Left ventricle myocardium inferior (tissue), 1 donor: ENCODE results near the gene CDK12. TPM values are rescaled to one million over a fixed set of nuclear protein-coding genes. Genes with fewer than 3 reads are reported as not detected.
"Not testable (repeated sequence)": the region's sequence is repeated elsewhere in the genome, so short reads cannot be mapped to it uniquely, and the experiment has no call there.

Experiments
- DNase-seq: peaks from one replicate; pipeline ENCODE4 v3.0.0-alpha.2; 2020
- H3K27ac ChIP-seq: fragments of 200-600 bp; replicated peaks from 2 replicates; pipeline ENCODE4 v1.8.0; 2021
- H3K27me3 ChIP-seq: fragments of 200-600 bp; 2 replicates; pipeline ENCODE4 v1.8.0; 2021; ENCODE audit warnings: low read depth
- H3K36me3 ChIP-seq: fragments of 200-600 bp; 2 replicates; pipeline ENCODE4 v1.8.0; 2021
- H3K4me1 ChIP-seq: fragments of 200-600 bp; 2 replicates; pipeline ENCODE4 v1.8.0; 2021
- H3K4me3 ChIP-seq: fragments of 200-600 bp; 2 replicates; pipeline ENCODE4 v1.8.0; 2021; ENCODE audit warnings: mild to moderate bottlenecking, moderate library complexity
- H3K9me3 ChIP-seq: fragments of 200-600 bp; replicated peaks from 2 replicates; pipeline ENCODE4 v1.8.0; 2021
- intact Hi-C: fragments of 100-400 bp; cut with micrococcal nuclease; formaldehyde crosslinking; loops from one replicate; pipeline ENCODE4 v1.11.0; 2022
- total RNA-seq: library from RNA; stranded (reverse); fragmentation: NEBNext Ultra II Directional; extraction: Animal tissue kit (Norgen Biotek cat#: 25700); gene quantifications from one replicate; pipeline ENCODE4 v1.2.1, GENCODE V29; 2021
- TF ChIP-seq, protein P1 (sequence below): fragments of 200-600 bp; IDR thresholded peaks from 2 replicates; pipeline ENCODE4 v1.8.0; 2021; ENCODE audit warnings: antibody characterized with exemption, mild to moderate bottlenecking, borderline replicate concordance
- donor health status: DM: no; HTN: yes; CAD: no; lungs with severe emphysema.

Gene CDK12
- total RNA-seq, 1 donor from 2014 or later = 19.7 TPM

- DNase-seq = no peak
- Histone ChIP-seq H3K4me3 (no peak overlapping the region), H3K4me1 (no peaks in the 10 kb centered on the region), H3K36me3 (peaks cover 35% of the 10 kb centered on the region), H3K9me3 (no peaks in the 10 kb centered on the region), H3K27ac (no peak overlapping the region), H3K27me3 (no peaks in the 10 kb centered on the region)
- TF ChIP-seq, protein P1, sequence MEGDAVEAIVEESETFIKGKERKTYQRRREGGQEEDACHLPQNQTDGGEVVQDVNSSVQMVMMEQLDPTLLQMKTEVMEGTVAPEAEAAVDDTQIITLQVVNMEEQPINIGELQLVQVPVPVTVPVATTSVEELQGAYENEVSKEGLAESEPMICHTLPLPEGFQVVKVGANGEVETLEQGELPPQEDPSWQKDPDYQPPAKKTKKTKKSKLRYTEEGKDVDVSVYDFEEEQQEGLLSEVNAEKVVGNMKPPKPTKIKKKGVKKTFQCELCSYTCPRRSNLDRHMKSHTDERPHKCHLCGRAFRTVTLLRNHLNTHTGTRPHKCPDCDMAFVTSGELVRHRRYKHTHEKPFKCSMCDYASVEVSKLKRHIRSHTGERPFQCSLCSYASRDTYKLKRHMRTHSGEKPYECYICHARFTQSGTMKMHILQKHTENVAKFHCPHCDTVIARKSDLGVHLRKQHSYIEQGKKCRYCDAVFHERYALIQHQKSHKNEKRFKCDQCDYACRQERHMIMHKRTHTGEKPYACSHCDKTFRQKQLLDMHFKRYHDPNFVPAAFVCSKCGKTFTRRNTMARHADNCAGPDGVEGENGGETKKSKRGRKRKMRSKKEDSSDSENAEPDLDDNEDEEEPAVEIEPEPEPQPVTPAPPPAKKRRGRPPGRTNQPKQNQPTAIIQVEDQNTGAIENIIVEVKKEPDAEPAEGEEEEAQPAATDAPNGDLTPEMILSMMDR = no peak
- intact Hi-C loops = no loop called here
Measured at GRCh38 chr17:39487946-39488345, 26.7 kb downstream of the CDK12 start.

- H3K27me3 ChIP-seq, DNase-seq, H3K27ac ChIP-seq, H3K9me3 ChIP-seq, H3K4me3 ChIP-seq, intact Hi-C loops, H3K4me1 ChIP-seq: not testable (repeated sequence)
- H3K36me3 ChIP-seq = peaks cover 95% of the 10 kb centered on the region
Measured at GRCh38 chr17:39496921-39497320, 35.6 kb downstream of the CDK12 start.

GRCh38 chr17:39507511-39507910, 46.2 kb downstream of the CDK12 start:
- intact Hi-C loops = no loop called here
- Histone ChIP-seq H3K27ac (no peak overlapping the region), H3K4me1 (no peaks in the 10 kb centered on the region), H3K4me3 (no peak overlapping the region), H3K36me3 (peaks cover 83% of the 10 kb centered on the region), H3K9me3 (no peaks in the 10 kb centered on the region), H3K27me3 (no peaks in the 10 kb centered on the region)
- TF ChIP-seq, protein P1 = no peak
- no peak for DNase-seq

- Histone ChIP-seq H3K27me3 (no peaks in the 10 kb centered on the region), H3K9me3 (no peaks in the 10 kb centered on the region), H3K4me3 (no peak overlapping the region), H3K27ac (no peak overlapping the region), H3K36me3 (peaks cover 83% of the 10 kb centered on the region), H3K4me1 (no peaks in the 10 kb centered on the region)
- TF ChIP-seq, protein P1 = no peak
- no peak for DNase-seq
- intact Hi-C loops = no loop called here
Measured at GRCh38 chr17:39508987-39509386, 47.7 kb downstream of the CDK12 start.

DNA sequence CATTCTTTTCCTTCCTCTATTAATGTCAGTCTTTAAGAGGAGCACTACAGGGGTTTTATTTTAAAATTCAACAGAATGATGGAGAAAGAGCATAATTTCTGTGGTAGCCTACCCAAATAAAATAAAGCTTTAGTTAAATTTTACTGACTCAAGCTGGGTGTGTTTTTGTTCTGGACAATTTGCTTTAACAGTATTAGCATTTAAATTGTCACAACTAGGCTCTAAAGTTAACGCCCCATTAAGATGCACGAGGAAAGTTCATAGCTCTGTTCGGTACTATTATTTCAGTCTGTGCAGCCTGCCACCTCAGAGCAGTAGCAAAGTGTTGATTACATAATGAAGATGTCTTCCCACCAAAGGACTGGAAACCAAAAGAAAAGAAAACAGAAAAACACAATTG, 52.0 kb downstream of the CDK12 start:
- H3K27me3 ChIP-seq = no peaks in the 10 kb centered on the region
- DNase-seq = no peak
- peaks cover 95% of the 10 kb centered on the region for H3K36me3 ChIP-seq
- no peak overlapping the region for H3K27ac ChIP-seq
- no peak overlapping the region for H3K4me3 ChIP-seq
- intact Hi-C loops = no loop called here
- TF ChIP-seq, protein P1 = no peak
- H3K9me3 ChIP-seq = no peaks in the 10 kb centered on the region
- H3K4me1 ChIP-seq = no peaks in the 10 kb centered on the region

DNA sequence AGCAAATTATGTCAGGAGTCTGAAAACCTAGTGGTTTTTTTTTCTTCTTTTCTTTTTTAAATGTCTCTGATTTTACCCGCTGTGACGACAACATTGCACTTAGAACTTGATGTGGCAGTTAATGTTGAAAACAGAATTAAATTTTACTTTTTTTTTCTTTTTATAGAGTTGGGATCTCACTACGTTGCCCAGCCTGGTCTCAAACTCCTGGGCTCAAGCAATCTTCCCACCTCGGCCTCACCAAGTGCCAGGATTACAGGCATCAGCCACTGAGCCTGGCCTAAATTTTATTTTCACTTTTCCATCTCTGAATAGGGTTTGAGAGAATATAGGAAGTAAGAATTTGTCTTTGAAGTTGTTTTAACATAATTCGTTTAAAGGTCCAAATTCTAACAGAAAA, 52.6 kb downstream of the CDK12 start:
- H3K9me3 ChIP-seq = no peaks in the 10 kb centered on the region
- H3K4me3 ChIP-seq = no peak overlapping the region
- TF ChIP-seq, protein P1 = no peak
- H3K36me3 ChIP-seq = peaks cover 100% of the 10 kb centered on the region
- DNase-seq = no peak
- H3K27me3 ChIP-seq = no peaks in the 10 kb centered on the region
- intact Hi-C loops = no loop called here
- H3K27ac ChIP-seq = no peak overlapping the region
- H3K4me1 ChIP-seq = no peaks in the 10 kb centered on the region
